Prostate gland (tissue), 2 donors: ENCODE results near the gene TEX38.

Source experiments
- POLR2AphosphoS5 ChIP-seq: sonication (generic); formaldehyde crosslinking; IDR thresholded peaks from one replicate; pipeline ENCODE4 v1.6.1; 2017; ENCODE audit warnings: antibody characterized with exemption
- TF ChIP-seq, protein P1 (sequence below), 4 experiments: fragments of 200-600 bp in 2 of 4; fragments of 450-650 bp in 2 of 4; sonication (generic) in 2 of 4; IDR thresholded peaks; 1 replicate in 3 of 4; 2 replicates in 1 of 4; pipeline ENCODE4 v1.5.1; 2016 to 2019; ENCODE audit warnings: antibody characterized with exemption in 4 of 4, mild to moderate bottlenecking in 2 of 4, moderate library complexity in 2 of 4

DNA sequence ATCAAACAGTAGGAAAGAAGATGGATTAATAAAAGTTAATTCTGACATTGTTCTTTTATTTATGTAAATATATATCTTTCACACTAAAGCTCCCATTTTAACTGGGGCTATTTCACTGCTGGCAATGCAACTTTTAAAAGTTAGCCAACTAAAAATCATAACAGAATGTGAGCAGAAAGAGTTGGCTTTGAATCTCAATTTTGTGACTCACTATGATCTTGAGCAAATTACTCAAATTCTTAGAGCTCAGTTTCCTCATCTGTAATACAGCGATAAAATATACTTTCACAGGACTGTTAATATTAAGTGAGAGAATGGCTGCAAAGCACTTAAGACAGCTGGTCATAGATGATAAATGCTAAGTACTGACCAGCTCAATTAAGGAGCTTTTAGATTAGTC lies 36.5 kb downstream of the TEX38 start:
- TF ChIP-seq, protein P1, sequence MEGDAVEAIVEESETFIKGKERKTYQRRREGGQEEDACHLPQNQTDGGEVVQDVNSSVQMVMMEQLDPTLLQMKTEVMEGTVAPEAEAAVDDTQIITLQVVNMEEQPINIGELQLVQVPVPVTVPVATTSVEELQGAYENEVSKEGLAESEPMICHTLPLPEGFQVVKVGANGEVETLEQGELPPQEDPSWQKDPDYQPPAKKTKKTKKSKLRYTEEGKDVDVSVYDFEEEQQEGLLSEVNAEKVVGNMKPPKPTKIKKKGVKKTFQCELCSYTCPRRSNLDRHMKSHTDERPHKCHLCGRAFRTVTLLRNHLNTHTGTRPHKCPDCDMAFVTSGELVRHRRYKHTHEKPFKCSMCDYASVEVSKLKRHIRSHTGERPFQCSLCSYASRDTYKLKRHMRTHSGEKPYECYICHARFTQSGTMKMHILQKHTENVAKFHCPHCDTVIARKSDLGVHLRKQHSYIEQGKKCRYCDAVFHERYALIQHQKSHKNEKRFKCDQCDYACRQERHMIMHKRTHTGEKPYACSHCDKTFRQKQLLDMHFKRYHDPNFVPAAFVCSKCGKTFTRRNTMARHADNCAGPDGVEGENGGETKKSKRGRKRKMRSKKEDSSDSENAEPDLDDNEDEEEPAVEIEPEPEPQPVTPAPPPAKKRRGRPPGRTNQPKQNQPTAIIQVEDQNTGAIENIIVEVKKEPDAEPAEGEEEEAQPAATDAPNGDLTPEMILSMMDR (IDR thresholded peaks at IDR 0.05): no peak
- TF ChIP-seq POLR2AphosphoS5: no peak
